Thyroid gland (tissue), 4 donors: Measurements from ENCODE around the gene CCDC78.

ENCODE experiments used
- CTCF ChIP-seq, 6 experiments: fragments of 200-600 bp in 3 of 6; fragments of 450-650 bp in 3 of 6; sonication (generic) in 3 of 6; IDR thresholded peaks; one replicate each; pipeline ENCODE4 v1.5.1; 2016 to 2019; ENCODE audit warnings: antibody characterized with exemption in 6 of 6, mild to moderate bottlenecking in 2 of 6, inconsistent platforms in 1 of 6, moderate library complexity in 1 of 6
- POLR2A ChIP-seq, 2 donors: fragments of 450-650 bp; IDR thresholded peaks; one replicate each; pipeline ENCODE4 v1.6.1; 2017; ENCODE audit warnings: antibody characterized with exemption in 2 of 2, mild to moderate bottlenecking in 2 of 2, moderate library complexity in 1 of 2

- no peak for TF ChIP-seq CTCF (IDR thresholded peaks at IDR 0.05)
- TF ChIP-seq POLR2A (IDR thresholded peaks at IDR 0.05): no peak
These were observed 618 bp downstream of the CCDC78 start for GRCh38 chr16:725463-726187.
